ENCODE data around the gene MGME1. TPM values are rescaled to one million over a fixed set of nuclear protein-coding genes. Genes with fewer than 3 reads are reported as not detected.

The MGME1 gene, protein sequence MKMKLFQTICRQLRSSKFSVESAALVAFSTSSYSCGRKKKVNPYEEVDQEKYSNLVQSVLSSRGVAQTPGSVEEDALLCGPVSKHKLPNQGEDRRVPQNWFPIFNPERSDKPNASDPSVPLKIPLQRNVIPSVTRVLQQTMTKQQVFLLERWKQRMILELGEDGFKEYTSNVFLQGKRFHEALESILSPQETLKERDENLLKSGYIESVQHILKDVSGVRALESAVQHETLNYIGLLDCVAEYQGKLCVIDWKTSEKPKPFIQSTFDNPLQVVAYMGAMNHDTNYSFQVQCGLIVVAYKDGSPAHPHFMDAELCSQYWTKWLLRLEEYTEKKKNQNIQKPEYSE
- 18.0 and 24.0 TPM in 2 replicates for total RNA-seq (2022)
- Bru-seq, nascent RNA, result percentile 77 among the genes with signal in this experiment
- BruChase-seq, experiment 1, labeled RNA remaining after a 6-hour chase, result percentile 76 among the genes with signal in this experiment
- percentile 87 among the genes with signal in this experiment for BruChase-seq, experiment 2, labeled RNA remaining after a 2-hour chase
- long read RNA-seq, transcript MGME1-203 (5 exons, 2,336 nt), result major isoform, 15 of 55 reads
- long read RNA-seq, partial matches to known transcripts, result 13 of 55 reads
- long read RNA-seq, other reads (novel, unspliced or antisense), result 23 of 55 reads

DNA sequence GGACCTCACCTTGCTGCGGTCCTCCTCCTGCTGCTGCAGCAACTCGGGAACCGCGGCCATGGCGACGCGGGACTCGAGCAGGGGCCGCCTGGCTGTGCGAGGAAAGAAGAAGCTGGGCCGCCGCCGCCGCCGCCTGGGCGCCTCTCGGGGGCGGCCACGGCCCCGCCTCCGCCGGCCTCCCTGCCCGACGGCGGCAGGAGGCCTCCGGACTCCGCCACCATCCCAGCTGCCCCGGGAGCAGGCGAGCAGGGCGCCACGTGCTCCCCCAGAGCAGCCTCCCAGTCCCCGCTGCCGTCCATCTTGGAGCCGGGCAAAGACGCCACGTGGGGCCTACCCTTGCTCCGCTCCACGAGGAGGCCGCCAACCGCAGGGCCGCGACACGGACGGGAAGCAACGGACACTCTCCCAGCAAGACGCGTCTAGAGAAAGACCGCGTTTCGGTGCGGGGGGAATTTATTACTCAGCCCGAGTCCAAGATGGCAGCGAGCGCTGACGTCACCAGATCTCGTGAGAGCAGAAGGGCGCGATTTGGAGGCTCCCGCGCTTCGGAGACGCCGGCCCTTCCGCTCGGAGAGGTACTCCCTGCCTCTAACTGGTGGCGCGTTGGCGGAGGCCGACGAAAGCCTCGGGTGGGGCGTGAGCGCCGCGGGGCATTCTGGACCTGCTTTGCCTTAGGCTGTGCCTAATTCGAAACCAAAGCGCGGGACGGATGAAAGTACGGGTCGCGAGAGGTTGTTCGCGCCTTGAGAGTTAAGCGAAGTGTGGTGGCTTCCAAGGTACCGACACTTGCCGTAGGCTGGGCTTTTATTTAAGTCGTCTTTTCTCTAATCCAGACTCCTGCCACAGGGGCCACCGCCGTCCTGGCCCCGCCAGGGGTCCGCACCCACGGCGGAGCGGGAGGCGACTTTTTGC lies at the start of gene MGME1, which contains the start of gene SNX5:
Gene MGME1 (plus strand): TSS at position 653 of the 912 bp plus-strand sequence. CDS start 842 bp downstream, outside the sequence.
Gene SNX5 (minus strand): TSS at position 429 of the 912 bp plus-strand sequence. CDS start 369 bp downstream, at position 60.
- TF ChIP-seq, protein P1, sequence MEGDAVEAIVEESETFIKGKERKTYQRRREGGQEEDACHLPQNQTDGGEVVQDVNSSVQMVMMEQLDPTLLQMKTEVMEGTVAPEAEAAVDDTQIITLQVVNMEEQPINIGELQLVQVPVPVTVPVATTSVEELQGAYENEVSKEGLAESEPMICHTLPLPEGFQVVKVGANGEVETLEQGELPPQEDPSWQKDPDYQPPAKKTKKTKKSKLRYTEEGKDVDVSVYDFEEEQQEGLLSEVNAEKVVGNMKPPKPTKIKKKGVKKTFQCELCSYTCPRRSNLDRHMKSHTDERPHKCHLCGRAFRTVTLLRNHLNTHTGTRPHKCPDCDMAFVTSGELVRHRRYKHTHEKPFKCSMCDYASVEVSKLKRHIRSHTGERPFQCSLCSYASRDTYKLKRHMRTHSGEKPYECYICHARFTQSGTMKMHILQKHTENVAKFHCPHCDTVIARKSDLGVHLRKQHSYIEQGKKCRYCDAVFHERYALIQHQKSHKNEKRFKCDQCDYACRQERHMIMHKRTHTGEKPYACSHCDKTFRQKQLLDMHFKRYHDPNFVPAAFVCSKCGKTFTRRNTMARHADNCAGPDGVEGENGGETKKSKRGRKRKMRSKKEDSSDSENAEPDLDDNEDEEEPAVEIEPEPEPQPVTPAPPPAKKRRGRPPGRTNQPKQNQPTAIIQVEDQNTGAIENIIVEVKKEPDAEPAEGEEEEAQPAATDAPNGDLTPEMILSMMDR (IDR thresholded peaks at IDR 0.05; ENCODE audit: unreplicated experiment), result no peak
- Mint-ChIP-seq H3K4me3 (ENCODE audit: unreplicated experiment) (peak within 1 kb of the TSS; percentile 95), H3K27me3 (ENCODE audit: insufficient read depth, unreplicated experiment) (no peaks in the 10 kb centered on the region), H3K9me3 (ENCODE audit: unreplicated experiment) (no peaks in the 10 kb centered on the region), H3K36me3 (ENCODE audit: insufficient read depth, unreplicated experiment) (peaks cover 37% of the 10 kb centered on the region), H3K4me1 (ENCODE audit: insufficient read depth, unreplicated experiment) (peaks cover 39% of the 10 kb centered on the region), H3K27ac (ENCODE audit: low read depth, unreplicated experiment) (peak within 1 kb of the TSS; percentile 98)
- ChIA-PET CTCF (interaction anchor here (0.7 to 5.6 kb wide), 8 partner anchors 9 to 463 kb away, joined by 3 to 68 read pairs (median 7); partner anchors contain the start of gene DSTN), POLR2A (interaction anchor here (0.7 to 10.7 kb wide), 30 partner anchors 10 to 1960 kb away, joined by 3 to 167 read pairs (median 8); partner anchors contain the start of genes DSTN, KAT14, OVOL2 and PET117)
- no TSS peak for BruUV-seq (replicated peaks)
- intact Hi-C loops (cut with micrococcal nuclease), result no loop called here
- peak; percentile 99 for DNase-seq (ENCODE audit: unreplicated experiment)

DNA sequence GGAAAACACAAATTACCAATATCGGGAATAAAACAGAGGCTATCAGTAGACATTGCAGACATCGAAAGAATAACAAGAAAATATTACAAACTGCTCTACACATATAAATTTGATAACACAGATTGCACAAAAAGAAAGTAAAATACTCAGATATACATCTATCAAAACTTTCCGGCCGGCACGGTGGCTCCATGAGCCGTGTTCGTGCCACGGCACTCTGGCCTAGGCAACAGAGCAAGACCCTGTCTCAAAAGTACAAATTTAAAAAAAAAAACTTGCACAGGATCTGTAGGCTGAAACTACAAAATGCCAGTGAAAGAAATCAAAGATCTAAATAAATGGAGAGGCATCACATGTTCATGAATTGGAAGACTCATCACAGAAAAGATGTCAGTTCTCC lies 49.7 kb upstream of the MGME1 start:
- CTCF ChIA-PET, result interaction anchor here (0.6 to 0.8 kb wide), 4 partner anchors 13 to 352 kb away, joined by 3 to 4 read pairs (median 3); no protein-coding TSS in a partner anchor
- H3K27ac Mint-ChIP-seq (ENCODE audit: low read depth, unreplicated experiment), result no peak overlapping the region
- no peak overlapping the region for H3K4me3 Mint-ChIP-seq (ENCODE audit: unreplicated experiment)
- DNase-seq (ENCODE audit: unreplicated experiment), result no peak
- H3K36me3 Mint-ChIP-seq (ENCODE audit: insufficient read depth, unreplicated experiment), result no peaks in the 10 kb centered on the region
- no peaks in the 10 kb centered on the region for H3K27me3 Mint-ChIP-seq (ENCODE audit: insufficient read depth, unreplicated experiment)
- POLR2A ChIA-PET, result interaction anchor here (0.7 kb wide), 1 partner anchor 1596 kb away, joined by 5 read pairs; no protein-coding TSS in a partner anchor
- H3K9me3 Mint-ChIP-seq (ENCODE audit: unreplicated experiment), result no peaks in the 10 kb centered on the region
- no peaks in the 10 kb centered on the region for H3K4me1 Mint-ChIP-seq (ENCODE audit: insufficient read depth, unreplicated experiment)
- intact Hi-C loops (cut with micrococcal nuclease), result no loop called here
- no TSS peak for BruUV-seq (replicated peaks)
- TF ChIP-seq, protein P1 (IDR thresholded peaks at IDR 0.05; ENCODE audit: unreplicated experiment), result no peak

DNA sequence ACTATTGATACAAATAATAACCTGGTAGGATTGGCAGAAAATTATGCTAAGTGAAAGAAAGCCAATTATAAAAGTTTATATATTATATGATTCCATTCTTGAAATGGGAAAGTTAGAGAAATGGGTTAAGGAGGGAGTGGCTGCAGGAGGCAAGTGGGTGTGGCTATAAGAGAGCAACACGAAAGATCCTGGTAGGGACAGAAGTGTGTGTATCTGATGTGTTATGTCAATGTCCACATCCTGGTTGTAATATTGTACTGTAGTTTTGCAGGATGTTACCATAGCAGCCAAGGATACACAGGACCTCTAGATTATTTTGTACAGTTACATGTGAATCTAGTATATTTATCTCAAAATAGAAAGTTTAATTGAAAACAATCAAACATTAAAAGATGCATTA lies 47.0 kb upstream of the MGME1 start:
- intact Hi-C loops (cut with micrococcal nuclease), result no loop called here
- TF ChIP-seq, protein P1 (IDR thresholded peaks at IDR 0.05; ENCODE audit: unreplicated experiment), result no peak
- Mint-ChIP-seq H3K4me1 (ENCODE audit: insufficient read depth, unreplicated experiment) (no peaks in the 10 kb centered on the region), H3K27ac (ENCODE audit: low read depth, unreplicated experiment) (no peak overlapping the region), H3K36me3 (ENCODE audit: insufficient read depth, unreplicated experiment) (no peaks in the 10 kb centered on the region), H3K9me3 (ENCODE audit: unreplicated experiment) (no peaks in the 10 kb centered on the region), H3K4me3 (ENCODE audit: unreplicated experiment) (no peak overlapping the region), H3K27me3 (ENCODE audit: insufficient read depth, unreplicated experiment) (no peaks in the 10 kb centered on the region)
- no peak for DNase-seq (ENCODE audit: unreplicated experiment)
- ChIA-PET CTCF (interaction anchor here (0.7 kb wide), 1 partner anchor 31 kb away, joined by 3 read pairs; no protein-coding TSS in a partner anchor), POLR2A (interaction anchor here (0.6 kb wide), 1 partner anchor 19 kb away, joined by 3 read pairs; no protein-coding TSS in a partner anchor)
- BruUV-seq (replicated peaks), result no TSS peak

Data from MCF 10A (cell line).